Suprapubic skin (tissue), 4 donors: ENCODE results near the gene SLC35F1.

Experiments used
- CTCF ChIP-seq, 2 donors: fragments of 200-600 bp in 1 of 2; fragments of 450-650 bp in 1 of 2; sonication (generic) in 1 of 2; IDR thresholded peaks; one replicate each; pipeline ENCODE4 v1.5.1; 2016 to 2019; ENCODE audit warnings: antibody characterized with exemption in 2 of 2, mild to moderate bottlenecking in 1 of 2, moderate library complexity in 1 of 2
- POLR2A ChIP-seq, 2 donors: fragments of 450-650 bp; IDR thresholded peaks; one replicate each; pipeline ENCODE4 v1.6.1; 2017; ENCODE audit warnings: antibody characterized with exemption in 2 of 2, mild to moderate bottlenecking in 2 of 2, moderate library complexity in 2 of 2
- POLR2AphosphoS5 ChIP-seq, 3 donors: sonication (generic); formaldehyde crosslinking; IDR thresholded peaks; one replicate each; pipeline ENCODE4 v1.6.1; 2017; ENCODE audit warnings: antibody characterized with exemption in 3 of 3

DNA sequence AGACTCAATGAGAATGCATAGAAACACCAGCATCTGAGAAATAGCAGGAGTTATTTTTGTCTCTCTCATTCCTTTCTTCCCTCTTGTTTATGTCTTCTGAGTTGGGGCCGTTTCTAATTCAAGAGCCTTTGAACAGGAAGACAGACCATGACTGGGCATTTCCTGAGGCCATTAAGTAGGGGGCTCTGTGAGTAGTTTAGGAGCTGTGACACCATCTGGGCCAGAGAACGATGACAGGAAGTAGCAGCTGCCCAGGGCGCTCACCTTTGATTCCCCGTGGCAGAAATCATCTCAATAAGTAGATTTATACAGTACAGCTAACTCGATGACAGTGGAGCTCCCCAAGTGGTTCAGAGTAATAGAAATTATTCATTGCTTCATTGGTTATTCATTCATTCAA lies 342.6 kb downstream of the SLC35F1 start:
- no peak for TF ChIP-seq POLR2AphosphoS5 (IDR thresholded peaks at IDR 0.05)
- TF ChIP-seq CTCF (IDR thresholded peaks at IDR 0.05), result no peak
- no peak for TF ChIP-seq POLR2A (IDR thresholded peaks at IDR 0.05)
